K562 (cell line): ENCODE measurements around the gene DDX5. TPM values are rescaled to one million over a fixed set of nuclear protein-coding genes. Genes with fewer than 3 reads are reported as not detected.
A peak's percentile ranks its signal among the peaks of the same experiment; 100 is the strongest.

Experiments
- BRD4 ChIP-seq: fragments of 200-600 bp; sonication (generic); IDR thresholded peaks from 2 replicates; pipeline ENCODE4 v1.6.1; 2017; ENCODE audit warnings: inconsistent platforms
- CBFA2T2 ChIP-seq: fragments of 450-650 bp; conservative IDR thresholded peaks from 2 replicates; pipeline ENCODE4 v1.6.1; 2017; ENCODE audit warnings: mild to moderate bottlenecking
- DDX20 ChIP-seq: fragments of 450-650 bp; IDR thresholded peaks from 2 replicates; pipeline ENCODE4 v1.6.1; 2016; ENCODE audit warnings: missing genetic modification characterization, low read depth, mild to moderate bottlenecking, missing compliant biosample characterization, moderate library complexity
- DIDO1 ChIP-seq: fragments of 450-650 bp; IDR thresholded peaks from 2 replicates; pipeline ENCODE4 v1.6.1; 2016; ENCODE audit warnings: low read depth, missing biosample characterization, missing genetic modification characterization
- E2F8 ChIP-seq: fragments of 450-650 bp; IDR thresholded peaks from 2 replicates; pipeline ENCODE4 v1.7.1; 2018; ENCODE audit warnings: mild to moderate bottlenecking, low read depth; ENCODE audit not compliant: partially characterized antibody
- GATA2 ChIP-seq: sonication (generic); formaldehyde crosslinking; IDR thresholded peaks from 2 replicates; pipeline ENCODE4 v1.4.0; 2020; ENCODE audit warnings: mild to moderate bottlenecking, missing genetic modification reagents
- HDAC1 ChIP-seq, 2 experiments: fragments of 450-650 bp; IDR thresholded peaks; 2 replicates each; pipeline ENCODE4 v1.6.1; 2016 to 2017; ENCODE audit warnings: inconsistent platforms in 1 of 2, mild to moderate bottlenecking in 1 of 2, moderate library complexity in 1 of 2
- HNRNPL ChIP-seq: fragments of 200-400 bp; formaldehyde crosslinking; IDR thresholded peaks from 2 replicates; pipeline ENCODE4 v1.6.1; 2017; ENCODE audit warnings: low read depth, mild to moderate bottlenecking, low read length
- MIER1 ChIP-seq: fragments of 450-650 bp; IDR thresholded peaks from 2 replicates; pipeline ENCODE4 v1.6.1; 2016; ENCODE audit warnings: antibody characterized with exemption, mild to moderate bottlenecking, low read depth
- MNT ChIP-seq, 2 experiments: fragments of 450-650 bp; conservative IDR thresholded peaks; 2 replicates each; pipeline ENCODE4 v1.6.1; 2017; ENCODE audit warnings: mild to moderate bottlenecking in 2 of 2, moderate library complexity in 2 of 2
- MTA2 ChIP-seq: fragments of 450-650 bp; IDR thresholded peaks from 2 replicates; pipeline ENCODE4 v1.6.1; 2016; ENCODE audit warnings: low read depth
- MXI1 ChIP-seq: IDR thresholded peaks from 2 replicates; pipeline ENCODE4 v1.6.1; 2011; ENCODE audit warnings: low read depth, mild to moderate bottlenecking, improper control_type of control experiment, low read length
- MYC ChIP-seq, 2 experiments: fragments of 250-450 bp in 1 of 2; sonication (Bioruptor Pico) in 1 of 2; IDR thresholded peaks; 2 replicates each; pipeline versions ENCODE4 v1.5.1 to v1.6.1; 2012 to 2021; ENCODE audit warnings: low read depth in 2 of 2, borderline replicate concordance in 1 of 2, improper control_type of control experiment in 1 of 2, low read length in 1 of 2, mild to moderate bottlenecking in 1 of 2, moderate library complexity in 1 of 2
- NCOR1 ChIP-seq: fragments of 450-650 bp; IDR thresholded peaks from 2 replicates; pipeline ENCODE4 v1.6.1; 2016; ENCODE audit warnings: mild to moderate bottlenecking, moderate library complexity
- RAD21 ChIP-seq, 2 experiments: fragments of 250-450 bp in 1 of 2; fragments of 450-650 bp in 1 of 2; sonication (Bioruptor Pico) in 1 of 2; formaldehyde crosslinking in 1 of 2; IDR thresholded peaks in 1 of 2; conservative IDR thresholded peaks in 1 of 2; 2 replicates each; pipeline versions ENCODE4 v1.4.0 to v1.8.0; 2020 to 2022; ENCODE audit warnings: mild to moderate bottlenecking in 2 of 2, moderate library complexity in 1 of 2
- SOX6 ChIP-seq: fragments of 450-650 bp; IDR thresholded peaks from 2 replicates; pipeline ENCODE4 v1.6.1; 2014; ENCODE audit warnings: mild to moderate bottlenecking
- SRSF1 ChIP-seq: fragments of 200-400 bp; formaldehyde crosslinking; IDR thresholded peaks from 2 replicates; pipeline ENCODE4 v1.6.1; 2017; ENCODE audit warnings: mild to moderate bottlenecking, low read depth, low read length, moderate library complexity
- TAL1 ChIP-seq: fragments of 450-650 bp; IDR thresholded peaks from 2 replicates; pipeline ENCODE4 v1.6.1; 2016; ENCODE audit warnings: mild to moderate bottlenecking
- TEAD1 ChIP-seq, 2 experiments: fragments of 450-650 bp in 1 of 2; sonication (generic) in 1 of 2; formaldehyde crosslinking; IDR thresholded peaks; 2 replicates each; pipeline versions ENCODE4 v1.4.0 to v1.8.0; 2020 to 2022; ENCODE audit warnings: mild to moderate bottlenecking in 2 of 2, missing genetic modification reagents in 1 of 2
- THAP7 ChIP-seq: fragments of 250-450 bp; sonication (Bioruptor Pico); IDR thresholded peaks from 2 replicates; pipeline ENCODE4 v1.5.0; 2021
- ZNF398 ChIP-seq: fragments of 250-450 bp; sonication (Bioruptor Pico); IDR thresholded peaks from 2 replicates; pipeline ENCODE4 v1.8.0; 2021; ENCODE audit warnings: moderate library complexity, mild to moderate bottlenecking, inconsistent platforms
- ZNF584 ChIP-seq: fragments of 200-800 bp; sonication (Bioruptor generic); IDR thresholded peaks from 2 replicates; pipeline ENCODE4 v1.6.1; 2016; ENCODE audit warnings: low read depth, mild to moderate bottlenecking, missing genetic modification characterization, missing compliant biosample characterization
- polyA plus RNA-seq, 8 experiments: library from polyadenylated mRNA; depleted of rRNA in 4 of 8; stranded (reverse) in 5 of 8; unstranded in 3 of 8; fragments of >200 nt; fragmentation: Nextera tagmentation in 2 of 8; fragmentation: Illumina TruSeq in 1 of 8; extraction: Ambion mirVana in 2 of 8; extraction: Trizol in 1 of 8; gene quantifications; 2 replicates each; pipeline versions ENCODE4 v1.2.1 to v1.2.3, GENCODE V29; 2011 to 2014; ENCODE audit warnings: inconsistent platforms in 1 of 8, missing spikeins in 1 of 8
- total RNA-seq, 7 experiments: library from RNA; depleted of rRNA in 6 of 7; stranded (reverse); fragments of >200 nt in 6 of 7; fragmentation: Illumina TruSeq in 2 of 7; extraction: Trizol in 2 of 7; gene quantifications; 2 replicates each; pipeline versions ENCODE4 v1.2.1 to v1.2.3, GENCODE V29; 2011 to 2021; ENCODE audit warnings: low replicate concordance in 1 of 7

Gene DDX5
- total and polyA plus RNA-seq, 9 of the 15 experiments (the other 6 are each of a cell fraction or from before 2014, with no cell fraction given) = 306 to 1,639 (median 604) TPM

- TF ChIP-seq DDX20 (tag) (no peak), SRSF1 (no peak), MIER1 (no peak), DIDO1 (tag) (no peak), MTA2 (0 out of 2 replicates have a peak, but pooled peaks have one; percentile 13), MXI1 (0 out of 2 replicates have a peak, but pooled peaks have one; percentile 36), HDAC1 (IDR thresholded peaks at IDR 0.05) (0 out of 4 replicates have a peak, but pooled peaks of 1 of the 2 experiments have one; percentile 23), MYC (IDR thresholded peaks at IDR 0.05; ENCODE audit: low read depth, low read length) (peak; percentile 64), MYC (CRISPR knock-in tag; IDR thresholded peaks at IDR 0.05; ENCODE audit: borderline replicate concordance, low read depth) (no peak), GATA2 (CRISPR knock-in tag) (peak; percentile 37; the same call in 1 of the 2 replicates), NCOR1 (peak; percentile 38; the same call in 1 of the 2 replicates), E2F8 (no peak), ZNF398 (CRISPR knock-in tag) (no peak), TAL1 (peak; percentile 56; the same call in 1 of the 2 replicates), TEAD1 (CRISPR knock-in tag; IDR thresholded peaks at IDR 0.05) (no peak), MNT (conservative IDR thresholded peaks at IDR 0.05) (peak; percentile 59 to 75), CBFA2T2 (peak; percentile 51; the same call in 1 of the 2 replicates), SOX6 (peak; percentile 37), ZNF584 (CRISPR knock-in tag) (no peak), RAD21 (CRISPR knock-in tag; conservative IDR thresholded peaks at IDR 0.05 in 1 of 2, IDR thresholded peaks at IDR 0.05 in 1 of 2) (0 out of 4 replicates have a peak, but pooled peaks of 1 of the 2 experiments have one; percentile 16), BRD4 (no peak), HNRNPL (no peak), THAP7 (CRISPR knock-in tag) (no peak)
Measured at GRCh38 chr17:64547319-64547718, 41.2 kb upstream of the DDX5 start (continued).
